ENCODE measurements around the gene TCERG1L.

GRCh38 chr10:131274883-131275282 is 36.6 kb downstream of the TCERG1L start:
- TF ChIP-seq CTCF (IDR thresholded peaks at IDR 0.05; ENCODE audit: insufficient read depth, low read length, poor library complexity, severe bottlenecking) (no peak), EZH2phosphoT487 (conservative IDR thresholded peaks at IDR 0.05; ENCODE audit: low read length) (no peak)

Data from SU-DHL-6 (cell line).